NCI-H2196 (cell line): ENCODE data around the gene SPG11.
"Not testable (repeated sequence)": the region's sequence is repeated elsewhere in the genome, so short reads cannot be mapped to it uniquely, and the experiment has no call there.

Source experiments
- DNase-seq: peaks from one replicate; lab custom pipeline; 2025; ENCODE audit not compliant: unreplicated experiment; lab: John Stamatoyannopoulos, UW

Gene SPG11

GRCh38 chr15:44663410-44664308 is at the start of gene SPG11:
Gene SPG11 (minus strand): TSS chr15:44663662. CDS start chr15:44663647, 15 bp downstream.
- peak; percentile 91 for DNase-seq

GRCh38 chr15:44712346-44713005 is 49.0 kb upstream of the SPG11 start:
- peak; percentile 55 for DNase-seq

- no peak for DNase-seq
These were observed 48.4 kb upstream of the SPG11 start for GRCh38 chr15:44711743-44712345.

- DNase-seq = peak; percentile 78
These were observed 47.8 kb upstream of the SPG11 start, which contains the start of the genes B2M and PATL2 for GRCh38 chr15:44711096-44711742. Gene B2M (plus strand): TSS chr15:44711517. CDS start chr15:44711547, 30 bp downstream. Gene PATL2 (minus strand): TSS chr15:44711323. CDS start chr15:44676490, 34,833 bp downstream.

- DNase-seq = peak; percentile 3
These were observed 47.0 kb upstream of the SPG11 start for GRCh38 chr15:44710236-44711095.

GRCh38 chr15:44706946-44707636 is 43.6 kb upstream of the SPG11 start:
- no peak for DNase-seq

GRCh38 chr15:44706401-44706800 is 42.9 kb upstream of the SPG11 start:
- no peak for DNase-seq

- no peak for DNase-seq
These were observed 42.5 kb upstream of the SPG11 start for GRCh38 chr15:44705986-44706385.

GRCh38 chr15:44700676-44701075 is 37.2 kb upstream of the SPG11 start:
- not testable (repeated sequence) for DNase-seq

- no peak for DNase-seq
These were observed 35.2 kb upstream of the SPG11 start for GRCh38 chr15:44698641-44699040.

- no peak for DNase-seq
These were observed 33.6 kb upstream of the SPG11 start for GRCh38 chr15:44697014-44697413.

GRCh38 chr15:44695294-44695693 is 31.8 kb upstream of the SPG11 start:
- no peak for DNase-seq

- no peak for DNase-seq
These were observed 31.0 kb upstream of the SPG11 start for GRCh38 chr15:44694416-44694815.

- DNase-seq = no peak
These were observed 29.2 kb upstream of the SPG11 start for GRCh38 chr15:44692659-44693058.

GRCh38 chr15:44690245-44690644 is 26.8 kb upstream of the SPG11 start:
- not testable (repeated sequence) for DNase-seq

- DNase-seq = not testable (repeated sequence)
These were observed 25.9 kb upstream of the SPG11 start for GRCh38 chr15:44689318-44689717.

GRCh38 chr15:44682809-44683682 is 19.6 kb upstream of the SPG11 start:
- DNase-seq = peak; percentile 10

GRCh38 chr15:44682211-44682610 is 18.7 kb upstream of the SPG11 start:
- DNase-seq = no peak

- DNase-seq = no peak
These were observed 13.2 kb upstream of the SPG11 start for GRCh38 chr15:44676676-44677075.
